Activated T-cell treated with anti-CD3 and anti-CD28 coated beads for 24 hours (primary cell): ENCODE measurements around the gene ZNF525.
"Not testable (repeated sequence)": the region's sequence is repeated elsewhere in the genome, so short reads cannot be mapped to it uniquely, and the experiment has no call there.

Experiments
- DNase-seq: peaks from one replicate; pipeline ENCODE4 v3.0.0-alpha.2; 2020; ENCODE audit warnings: low read depth

ZNF525 gene

DNA sequence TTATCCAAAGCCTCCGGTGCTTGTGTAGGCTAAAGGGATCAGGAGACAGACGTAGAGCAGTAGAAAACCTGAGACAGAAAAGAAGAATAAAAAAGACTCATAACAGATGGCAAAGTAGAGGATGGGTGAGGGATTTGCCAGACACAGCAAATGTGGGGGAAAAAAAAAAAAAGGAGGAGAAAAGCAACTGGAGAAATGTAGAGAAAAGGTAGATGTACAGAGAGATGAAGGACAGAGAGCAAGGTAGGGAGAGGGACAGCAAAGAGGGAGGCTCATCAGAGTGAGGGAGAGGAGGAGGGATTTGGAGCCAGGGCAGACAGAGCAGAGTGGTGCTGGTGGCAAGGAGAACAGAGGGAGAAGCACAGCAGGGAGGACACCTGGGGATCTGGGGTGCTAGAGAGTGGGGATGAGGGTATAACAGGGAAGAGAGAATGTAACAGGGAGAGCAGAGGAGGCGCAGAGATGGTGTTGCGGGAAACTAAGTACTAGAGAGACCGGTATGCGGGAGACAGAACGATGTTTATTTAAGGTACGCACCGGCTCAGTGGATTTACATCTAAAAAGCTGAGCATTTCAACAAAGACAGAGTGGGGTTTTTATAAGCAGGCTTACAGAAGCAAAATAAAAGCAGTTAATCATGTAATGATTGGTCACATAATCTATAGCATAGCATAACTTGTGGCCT lies 30.5 kb downstream of the ZNF525 start:
- DNase-seq: not testable (repeated sequence)

DNA sequence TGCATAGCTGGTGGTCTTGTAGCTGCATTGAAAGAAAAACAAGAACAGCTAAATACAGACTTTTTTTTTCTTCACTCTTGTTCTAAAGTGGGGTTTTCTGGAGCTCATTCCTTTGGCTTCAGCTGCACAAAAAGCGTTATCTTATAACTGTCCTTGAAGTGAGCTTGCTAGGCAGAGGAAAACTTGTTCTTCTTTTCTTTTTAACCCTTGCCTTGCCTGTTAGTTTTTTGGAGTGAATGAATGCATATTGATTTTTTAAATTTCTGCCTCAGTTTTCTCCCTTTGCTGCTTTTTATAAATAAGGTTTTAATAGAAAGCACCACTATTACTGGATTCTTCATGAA lies 31.0 kb downstream of the ZNF525 start:
- no peak for DNase-seq

GRCh38 chr19:53397918-53398317 lies 32.4 kb downstream of the ZNF525 start:
- not testable (repeated sequence) for DNase-seq

- no peak for DNase-seq
Observed at GRCh38 chr19:53409505-53410204, 44.1 kb downstream of the ZNF525 start.

DNA sequence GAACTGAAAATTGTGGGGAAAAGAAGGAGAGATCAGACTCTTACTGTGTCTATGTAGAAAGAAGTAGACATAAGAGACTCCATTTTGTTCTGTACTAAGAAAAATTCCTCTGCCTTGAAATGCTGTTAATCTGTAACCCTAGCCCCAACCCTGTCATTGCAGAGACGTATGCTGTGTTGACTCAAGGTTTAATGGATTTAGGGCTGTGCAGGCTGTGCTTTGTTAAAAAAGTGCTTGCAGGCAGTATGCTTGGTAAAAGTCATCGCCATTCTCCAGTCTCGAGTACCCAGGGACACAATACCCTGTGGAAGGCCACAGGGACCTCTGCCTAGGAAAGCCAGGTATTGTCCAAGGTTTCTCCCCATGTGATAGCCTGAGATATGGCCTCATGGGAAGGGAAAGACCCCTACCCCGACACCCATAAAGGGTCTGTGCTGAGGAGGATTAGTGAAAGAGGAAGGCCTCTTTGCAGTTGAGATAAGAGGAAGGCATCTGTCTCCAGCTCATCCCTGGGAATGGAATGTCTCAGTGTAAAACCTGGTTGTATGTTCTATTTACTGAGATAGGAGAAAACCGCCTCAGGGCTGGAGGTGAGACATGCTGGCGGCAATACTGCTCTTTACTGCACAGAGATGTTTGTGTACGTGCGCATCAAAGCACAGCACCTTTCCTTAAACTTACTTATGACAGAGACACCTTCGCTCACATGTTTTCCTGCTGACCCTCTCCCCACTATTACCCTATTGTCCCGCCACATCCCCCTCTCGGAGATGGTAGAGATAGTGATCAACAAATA lies 55.2 kb downstream of the ZNF525 start:
- DNase-seq: not testable (repeated sequence)

- no peak for DNase-seq
Observed at GRCh38 chr19:53422551-53422950, 57.0 kb downstream of the ZNF525 start.

GRCh38 chr19:53423074-53423473 lies 57.6 kb downstream of the ZNF525 start:
- not testable (repeated sequence) for DNase-seq

DNA sequence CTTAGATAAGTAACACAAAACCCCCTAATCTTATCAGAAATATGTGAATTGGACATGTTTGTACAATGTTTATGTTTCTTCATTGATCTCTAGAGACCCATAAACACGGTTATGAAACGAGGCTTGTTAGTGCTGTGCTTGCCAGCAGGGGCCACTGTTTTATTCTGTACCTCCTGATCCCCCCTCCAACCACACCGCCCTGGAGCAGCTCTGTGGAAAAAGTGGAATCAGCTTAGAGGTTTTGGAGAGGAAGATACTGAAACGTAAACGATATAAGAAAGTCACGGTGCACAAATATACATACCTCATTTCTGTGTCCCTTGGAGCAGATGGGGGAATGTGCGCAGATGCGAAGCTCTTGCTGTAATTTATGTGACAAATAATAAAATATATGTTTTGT lies 58.2 kb downstream of the ZNF525 start:
- not testable (repeated sequence) for DNase-seq

DNA sequence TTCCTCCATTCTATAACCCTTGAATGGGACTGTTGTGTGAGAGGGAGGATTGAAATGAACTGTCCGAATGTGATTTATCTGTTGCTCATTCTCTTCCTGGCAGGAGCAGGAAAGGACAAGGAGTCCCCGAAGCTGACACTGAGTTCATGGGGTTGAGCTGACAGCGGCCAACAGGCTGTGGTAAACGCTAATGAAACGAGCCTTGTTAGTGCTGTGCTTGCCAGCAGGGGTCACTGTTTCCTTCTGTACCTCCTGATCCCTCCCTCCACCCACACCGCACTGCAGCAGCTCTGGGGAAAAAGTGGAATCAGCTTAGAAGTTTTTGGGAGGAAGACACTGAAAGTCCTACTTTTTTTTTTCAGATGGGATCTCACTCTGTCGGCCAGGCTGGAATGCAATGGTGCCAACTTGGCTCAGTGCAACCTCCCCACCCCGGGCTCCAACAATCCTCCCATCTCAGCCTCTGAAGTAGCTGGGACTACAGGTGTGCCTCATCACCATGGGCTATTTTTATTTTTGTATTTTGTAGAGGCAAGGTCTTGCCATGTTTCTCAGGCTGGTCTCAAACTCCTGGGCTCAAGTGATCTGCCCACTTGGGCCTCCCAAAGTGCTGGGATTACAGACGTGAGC lies 59.6 kb downstream of the ZNF525 start:
- DNase-seq: peak; percentile 58

DNA sequence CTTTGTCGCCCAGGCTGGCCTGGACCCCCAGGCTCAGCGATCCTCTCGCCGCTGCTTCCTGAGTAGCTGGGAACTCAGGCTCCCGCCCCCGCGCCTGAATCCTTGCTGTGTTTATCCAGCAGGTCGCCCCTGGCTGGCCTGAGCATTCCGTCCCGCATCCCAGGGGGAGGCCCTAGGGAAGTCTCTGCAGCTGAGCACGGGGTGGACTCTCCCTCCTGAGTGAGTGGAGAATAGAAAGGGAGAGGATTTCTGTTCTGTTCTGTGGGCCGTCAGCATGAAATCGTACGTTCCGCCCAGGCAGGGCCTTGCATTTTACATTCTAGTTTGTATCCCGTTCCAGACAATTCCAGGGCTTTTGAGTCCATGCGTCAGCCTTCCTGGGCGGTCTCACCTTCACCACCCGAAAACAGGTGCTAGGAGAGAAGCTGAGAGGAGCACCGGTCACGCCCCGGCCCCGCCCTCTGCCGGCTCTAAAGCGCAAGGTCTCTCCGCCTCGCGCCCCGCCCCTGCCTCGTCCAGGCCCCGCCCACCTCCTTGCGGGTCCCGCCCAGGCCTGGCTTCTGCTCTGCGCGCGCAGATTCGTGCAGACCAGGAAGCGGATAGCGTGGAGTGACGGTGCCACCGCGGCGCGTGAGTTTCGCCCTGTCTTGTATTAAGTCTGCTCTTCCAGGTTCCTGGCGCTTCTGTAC lies 66.0 kb downstream of the ZNF525 start, which contains the start of gene ZNF761:
TSS of gene ZNF761 (plus strand) at position 586 of the 689 bp plus-strand sequence. CDS start 15,285 bp downstream, outside the sequence.
- DNase-seq: peak; percentile 97

- peak; percentile 9 for DNase-seq
Observed at GRCh38 chr19:53432088-53432661, 66.7 kb downstream of the ZNF525 start.
